ENCODE results near the gene C10orf90.

DNA sequence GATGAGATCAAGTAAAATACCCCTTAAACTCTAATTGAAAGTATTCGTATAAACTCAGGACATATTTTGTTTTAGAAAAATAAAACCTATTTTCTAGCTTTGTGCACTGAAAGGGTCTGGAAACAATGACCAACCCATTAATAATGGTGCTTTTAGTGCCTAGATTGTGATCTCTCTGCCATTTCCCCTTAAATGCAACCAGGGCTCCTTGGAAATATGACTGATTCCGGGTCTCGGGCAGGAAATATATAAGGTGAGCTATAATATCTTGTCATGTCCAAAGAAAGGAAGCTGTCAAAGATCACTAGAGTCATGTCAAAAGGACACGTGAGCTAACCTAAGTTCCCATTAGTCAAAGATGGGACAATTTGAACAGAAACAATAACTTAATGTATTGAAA is 269.9 kb downstream of the C10orf90 start:
- TF ChIP-seq, protein P1, sequence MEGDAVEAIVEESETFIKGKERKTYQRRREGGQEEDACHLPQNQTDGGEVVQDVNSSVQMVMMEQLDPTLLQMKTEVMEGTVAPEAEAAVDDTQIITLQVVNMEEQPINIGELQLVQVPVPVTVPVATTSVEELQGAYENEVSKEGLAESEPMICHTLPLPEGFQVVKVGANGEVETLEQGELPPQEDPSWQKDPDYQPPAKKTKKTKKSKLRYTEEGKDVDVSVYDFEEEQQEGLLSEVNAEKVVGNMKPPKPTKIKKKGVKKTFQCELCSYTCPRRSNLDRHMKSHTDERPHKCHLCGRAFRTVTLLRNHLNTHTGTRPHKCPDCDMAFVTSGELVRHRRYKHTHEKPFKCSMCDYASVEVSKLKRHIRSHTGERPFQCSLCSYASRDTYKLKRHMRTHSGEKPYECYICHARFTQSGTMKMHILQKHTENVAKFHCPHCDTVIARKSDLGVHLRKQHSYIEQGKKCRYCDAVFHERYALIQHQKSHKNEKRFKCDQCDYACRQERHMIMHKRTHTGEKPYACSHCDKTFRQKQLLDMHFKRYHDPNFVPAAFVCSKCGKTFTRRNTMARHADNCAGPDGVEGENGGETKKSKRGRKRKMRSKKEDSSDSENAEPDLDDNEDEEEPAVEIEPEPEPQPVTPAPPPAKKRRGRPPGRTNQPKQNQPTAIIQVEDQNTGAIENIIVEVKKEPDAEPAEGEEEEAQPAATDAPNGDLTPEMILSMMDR (IDR thresholded peaks at IDR 0.05; ENCODE audit: control extremely low read depth in 1 of 3, insufficient read depth in 1 of 3, low read depth in 1 of 3, low read length in 3 of 3) = no peak
- TF ChIP-seq TAF1 (IDR thresholded peaks at IDR 0.05; ENCODE audit: low read depth, low read length) (no peak), EZH2 (IDR thresholded peaks at IDR 0.05; ENCODE audit: low read depth, low read length, severe bottlenecking) (no peak), JUND (IDR thresholded peaks at IDR 0.05; ENCODE audit: low read length) (no peak)
- TF ChIP-seq, protein P2, sequence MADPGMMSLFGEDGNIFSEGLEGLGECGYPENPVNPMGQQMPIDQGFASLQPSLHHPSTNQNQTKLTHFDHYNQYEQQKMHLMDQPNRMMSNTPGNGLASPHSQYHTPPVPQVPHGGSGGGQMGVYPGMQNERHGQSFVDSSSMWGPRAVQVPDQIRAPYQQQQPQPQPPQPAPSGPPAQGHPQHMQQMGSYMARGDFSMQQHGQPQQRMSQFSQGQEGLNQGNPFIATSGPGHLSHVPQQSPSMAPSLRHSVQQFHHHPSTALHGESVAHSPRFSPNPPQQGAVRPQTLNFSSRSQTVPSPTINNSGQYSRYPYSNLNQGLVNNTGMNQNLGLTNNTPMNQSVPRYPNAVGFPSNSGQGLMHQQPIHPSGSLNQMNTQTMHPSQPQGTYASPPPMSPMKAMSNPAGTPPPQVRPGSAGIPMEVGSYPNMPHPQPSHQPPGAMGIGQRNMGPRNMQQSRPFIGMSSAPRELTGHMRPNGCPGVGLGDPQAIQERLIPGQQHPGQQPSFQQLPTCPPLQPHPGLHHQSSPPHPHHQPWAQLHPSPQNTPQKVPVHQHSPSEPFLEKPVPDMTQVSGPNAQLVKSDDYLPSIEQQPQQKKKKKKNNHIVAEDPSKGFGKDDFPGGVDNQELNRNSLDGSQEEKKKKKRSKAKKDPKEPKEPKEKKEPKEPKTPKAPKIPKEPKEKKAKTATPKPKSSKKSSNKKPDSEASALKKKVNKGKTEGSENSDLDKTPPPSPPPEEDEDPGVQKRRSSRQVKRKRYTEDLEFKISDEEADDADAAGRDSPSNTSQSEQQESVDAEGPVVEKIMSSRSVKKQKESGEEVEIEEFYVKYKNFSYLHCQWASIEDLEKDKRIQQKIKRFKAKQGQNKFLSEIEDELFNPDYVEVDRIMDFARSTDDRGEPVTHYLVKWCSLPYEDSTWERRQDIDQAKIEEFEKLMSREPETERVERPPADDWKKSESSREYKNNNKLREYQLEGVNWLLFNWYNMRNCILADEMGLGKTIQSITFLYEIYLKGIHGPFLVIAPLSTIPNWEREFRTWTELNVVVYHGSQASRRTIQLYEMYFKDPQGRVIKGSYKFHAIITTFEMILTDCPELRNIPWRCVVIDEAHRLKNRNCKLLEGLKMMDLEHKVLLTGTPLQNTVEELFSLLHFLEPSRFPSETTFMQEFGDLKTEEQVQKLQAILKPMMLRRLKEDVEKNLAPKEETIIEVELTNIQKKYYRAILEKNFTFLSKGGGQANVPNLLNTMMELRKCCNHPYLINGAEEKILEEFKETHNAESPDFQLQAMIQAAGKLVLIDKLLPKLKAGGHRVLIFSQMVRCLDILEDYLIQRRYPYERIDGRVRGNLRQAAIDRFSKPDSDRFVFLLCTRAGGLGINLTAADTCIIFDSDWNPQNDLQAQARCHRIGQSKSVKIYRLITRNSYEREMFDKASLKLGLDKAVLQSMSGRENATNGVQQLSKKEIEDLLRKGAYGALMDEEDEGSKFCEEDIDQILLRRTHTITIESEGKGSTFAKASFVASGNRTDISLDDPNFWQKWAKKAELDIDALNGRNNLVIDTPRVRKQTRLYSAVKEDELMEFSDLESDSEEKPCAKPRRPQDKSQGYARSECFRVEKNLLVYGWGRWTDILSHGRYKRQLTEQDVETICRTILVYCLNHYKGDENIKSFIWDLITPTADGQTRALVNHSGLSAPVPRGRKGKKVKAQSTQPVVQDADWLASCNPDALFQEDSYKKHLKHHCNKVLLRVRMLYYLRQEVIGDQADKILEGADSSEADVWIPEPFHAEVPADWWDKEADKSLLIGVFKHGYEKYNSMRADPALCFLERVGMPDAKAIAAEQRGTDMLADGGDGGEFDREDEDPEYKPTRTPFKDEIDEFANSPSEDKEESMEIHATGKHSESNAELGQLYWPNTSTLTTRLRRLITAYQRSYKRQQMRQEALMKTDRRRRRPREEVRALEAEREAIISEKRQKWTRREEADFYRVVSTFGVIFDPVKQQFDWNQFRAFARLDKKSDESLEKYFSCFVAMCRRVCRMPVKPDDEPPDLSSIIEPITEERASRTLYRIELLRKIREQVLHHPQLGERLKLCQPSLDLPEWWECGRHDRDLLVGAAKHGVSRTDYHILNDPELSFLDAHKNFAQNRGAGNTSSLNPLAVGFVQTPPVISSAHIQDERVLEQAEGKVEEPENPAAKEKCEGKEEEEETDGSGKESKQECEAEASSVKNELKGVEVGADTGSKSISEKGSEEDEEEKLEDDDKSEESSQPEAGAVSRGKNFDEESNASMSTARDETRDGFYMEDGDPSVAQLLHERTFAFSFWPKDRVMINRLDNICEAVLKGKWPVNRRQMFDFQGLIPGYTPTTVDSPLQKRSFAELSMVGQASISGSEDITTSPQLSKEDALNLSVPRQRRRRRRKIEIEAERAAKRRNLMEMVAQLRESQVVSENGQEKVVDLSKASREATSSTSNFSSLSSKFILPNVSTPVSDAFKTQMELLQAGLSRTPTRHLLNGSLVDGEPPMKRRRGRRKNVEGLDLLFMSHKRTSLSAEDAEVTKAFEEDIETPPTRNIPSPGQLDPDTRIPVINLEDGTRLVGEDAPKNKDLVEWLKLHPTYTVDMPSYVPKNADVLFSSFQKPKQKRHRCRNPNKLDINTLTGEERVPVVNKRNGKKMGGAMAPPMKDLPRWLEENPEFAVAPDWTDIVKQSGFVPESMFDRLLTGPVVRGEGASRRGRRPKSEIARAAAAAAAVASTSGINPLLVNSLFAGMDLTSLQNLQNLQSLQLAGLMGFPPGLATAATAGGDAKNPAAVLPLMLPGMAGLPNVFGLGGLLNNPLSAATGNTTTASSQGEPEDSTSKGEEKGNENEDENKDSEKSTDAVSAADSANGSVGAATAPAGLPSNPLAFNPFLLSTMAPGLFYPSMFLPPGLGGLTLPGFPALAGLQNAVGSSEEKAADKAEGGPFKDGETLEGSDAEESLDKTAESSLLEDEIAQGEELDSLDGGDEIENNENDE (IDR thresholded peaks at IDR 0.05; ENCODE audit: insufficient replicate concordance, low read length) = no peak

All from H1 (cell line).